WTC11 (cell line): Measurements from ENCODE around the gene PAAF1. TPM values are rescaled to one million over a fixed set of nuclear protein-coding genes. Genes with fewer than 3 reads are reported as not detected.

Experiments
- ATAC-seq: fragments of 200-7000 bp; cut with Tn5 transposase; 2 replicates; pipeline ENCODE4 v1.10.0; 2021; ENCODE audit warnings: mild to moderate bottlenecking, moderate library complexity
- CTCF ChIA-PET: fragments of 300-600 bp; sonication (Branson Sonifier 250); formaldehyde crosslinking; loops from one replicate; lab custom pipeline; 2021; ENCODE audit warnings: antibody characterized with exemption; lab: Charles Lee
- POLR2A ChIA-PET: fragments of 350-600 bp; sonication (Branson Sonifier 250); formaldehyde crosslinking; loops from one replicate; lab custom pipeline; 2021; ENCODE audit warnings: antibody characterized with exemption; lab: Charles Lee
- DNase-seq: peaks from one replicate; pipeline ENCODE4 v3.0.0; 2021; ENCODE audit warnings: low spot score
- H3K27ac Mint-ChIP-seq: 2 replicates; pipeline ENCODE4 v1.8.0; 2021; ENCODE audit warnings: mixed read lengths
- H3K27me3 Mint-ChIP-seq: 2 replicates; pipeline ENCODE4 v1.8.0; 2021; ENCODE audit warnings: low read depth, mild to moderate bottlenecking, moderate library complexity, mixed read lengths
- H3K36me3 Mint-ChIP-seq: 2 replicates; pipeline ENCODE4 v1.8.0; 2021; ENCODE audit warnings: mixed read lengths
- H3K4me1 Mint-ChIP-seq: 2 replicates; pipeline ENCODE4 v1.8.0; 2022; ENCODE audit warnings: mixed read lengths
- H3K4me3 Mint-ChIP-seq: 2 replicates; pipeline ENCODE4 v1.8.0; 2021; ENCODE audit warnings: mild to moderate bottlenecking, moderate library complexity, mixed read lengths
- H3K9me3 Mint-ChIP-seq: 2 replicates; pipeline ENCODE4 v1.8.0; 2021; ENCODE audit warnings: mixed read lengths
- CREB1 ChIP-seq: sonication (generic); formaldehyde crosslinking; IDR thresholded peaks from 2 replicates; pipeline ENCODE4 v1.8.0; 2023; ENCODE audit warnings: mild to moderate bottlenecking, missing genetic modification reagents
- ELF4 ChIP-seq: sonication (generic); formaldehyde crosslinking; IDR thresholded peaks from 2 replicates; pipeline ENCODE4 v1.8.1; 2022; ENCODE audit warnings: low read depth, mild to moderate bottlenecking, moderate library complexity, missing genetic modification reagents
- EMX1 ChIP-seq: fragments of 250-450 bp; sonication (Bioruptor Pico); IDR thresholded peaks from 2 replicates; pipeline ENCODE4 v1.8.0; 2021; ENCODE audit warnings: mild to moderate bottlenecking
- HMGA2 ChIP-seq: fragments of 250-450 bp; sonication (Bioruptor Pico); IDR thresholded peaks from 2 replicates; pipeline ENCODE4 v1.4.0; 2021; ENCODE audit warnings: mild to moderate bottlenecking, moderate library complexity
- JUN ChIP-seq: sonication (generic); formaldehyde crosslinking; IDR thresholded peaks from 2 replicates; pipeline ENCODE4 v1.8.0; 2023; ENCODE audit warnings: mild to moderate bottlenecking, missing genetic modification reagents
- NFE2L1 ChIP-seq: sonication (generic); formaldehyde crosslinking; IDR thresholded peaks from 2 replicates; pipeline ENCODE4 v1.8.1; 2023; ENCODE audit warnings: missing genetic modification reagents
- NR1H2 ChIP-seq: sonication (generic); formaldehyde crosslinking; IDR thresholded peaks from 2 replicates; pipeline ENCODE4 v1.9.0; 2021; ENCODE audit warnings: mild to moderate bottlenecking, moderate library complexity, missing genetic modification reagents
- NR2C2 ChIP-seq: sonication (generic); formaldehyde crosslinking; IDR thresholded peaks from 2 replicates; pipeline ENCODE4 v1.8.0; 2022; ENCODE audit warnings: mild to moderate bottlenecking, missing genetic modification reagents
- NR3C1 ChIP-seq: sonication (generic); formaldehyde crosslinking; conservative IDR thresholded peaks from 2 replicates; pipeline ENCODE4 v1.8.1; 2023; ENCODE audit warnings: low read depth, mild to moderate bottlenecking, missing genetic modification reagents
- PREB ChIP-seq: sonication (generic); formaldehyde crosslinking; IDR thresholded peaks from 2 replicates; pipeline ENCODE4 v1.8.1; 2022; ENCODE audit warnings: mild to moderate bottlenecking, missing genetic modification reagents, moderate library complexity, borderline replicate concordance
- SOX15 ChIP-seq: fragments of 250-450 bp; sonication (Bioruptor Pico); IDR thresholded peaks from 2 replicates; pipeline ENCODE4 v1.9.0; 2021; ENCODE audit warnings: mild to moderate bottlenecking
- TEAD1 ChIP-seq: sonication (generic); formaldehyde crosslinking; IDR thresholded peaks from 2 replicates; pipeline ENCODE4 v1.8.0; 2022; ENCODE audit warnings: mild to moderate bottlenecking, missing genetic modification reagents
- USF1 ChIP-seq: sonication (generic); formaldehyde crosslinking; IDR thresholded peaks from 2 replicates; pipeline ENCODE4 v1.8.0; 2022; ENCODE audit warnings: mild to moderate bottlenecking, missing genetic modification reagents
- ZBTB21 ChIP-seq: sonication (generic); formaldehyde crosslinking; IDR thresholded peaks from 2 replicates; pipeline ENCODE4 v1.8.1; 2023; ENCODE audit warnings: mild to moderate bottlenecking, missing genetic modification reagents, borderline replicate concordance
- ZNF263 ChIP-seq: sonication (generic); formaldehyde crosslinking; IDR thresholded peaks from 2 replicates; pipeline ENCODE4 v1.8.1; 2022; ENCODE audit warnings: low read depth, mild to moderate bottlenecking, moderate library complexity, missing genetic modification reagents
- ZNF317 ChIP-seq: sonication (generic); formaldehyde crosslinking; IDR thresholded peaks from 2 replicates; pipeline ENCODE4 v1.8.1; 2023; ENCODE audit warnings: low read depth, mild to moderate bottlenecking, moderate library complexity, missing genetic modification reagents, borderline replicate concordance
- ZNF416 ChIP-seq: fragments of 250-450 bp; sonication (Bioruptor Pico); IDR thresholded peaks from 2 replicates; pipeline ENCODE4 v1.9.0; 2021; ENCODE audit warnings: mild to moderate bottlenecking, inconsistent platforms
- total RNA-seq: library from RNA; stranded (reverse); gene quantifications from 3 replicates; pipeline ENCODE4 v1.2.3, GENCODE V29; 2021
- TF ChIP-seq, protein P1 (sequence below): sonication (generic); formaldehyde crosslinking; IDR thresholded peaks from 2 replicates; pipeline ENCODE4 v1.8.0; 2022; ENCODE audit warnings: missing genetic modification reagents
- TF ChIP-seq, protein P2 (sequence below): sonication (generic); formaldehyde crosslinking; IDR thresholded peaks from 2 replicates; pipeline ENCODE4 v1.8.0; 2022; ENCODE audit warnings: mild to moderate bottlenecking, missing genetic modification reagents
- TF ChIP-seq, protein P3 (sequence below): sonication (generic); formaldehyde crosslinking; IDR thresholded peaks from 2 replicates; pipeline ENCODE4 v1.8.0; 2023; ENCODE audit warnings: missing genetic modification reagents, mild to moderate bottlenecking, borderline replicate concordance

PAAF1 gene
- total RNA-seq, 1 experiment from 2014 or later, result 27.7 TPM

- H3K27ac Mint-ChIP-seq, result no peak overlapping the region
- no peak for ATAC-seq
Observed at GRCh38 chr11:73949246-73949645, 72.4 kb downstream of the PAAF1 start.

DNA sequence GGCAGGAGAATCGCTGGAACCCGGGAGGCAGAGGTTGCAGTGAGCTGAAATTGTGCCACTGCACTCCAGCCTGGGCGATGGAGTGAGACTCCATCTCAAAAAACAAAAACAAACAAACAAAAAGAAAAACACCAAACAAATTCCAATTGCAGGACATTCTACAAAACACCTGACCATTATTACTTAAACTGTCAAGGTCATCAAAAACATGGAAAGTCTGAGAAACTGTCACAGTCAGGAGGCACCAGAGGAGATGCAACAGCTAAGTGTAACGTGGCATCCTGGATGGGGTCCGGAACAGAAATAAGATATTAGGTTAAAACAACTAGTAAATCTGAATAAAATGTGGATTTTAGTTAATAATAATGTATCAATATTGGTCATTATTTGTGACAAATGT lies 73.1 kb downstream of the PAAF1 start:
- no peak for DNase-seq
- TF ChIP-seq NR2C2 (CRISPR knock-in tag), result no peak
- no peak for TF ChIP-seq PREB (CRISPR knock-in tag)
- no peak for TF ChIP-seq TEAD1
- no peak for TF ChIP-seq ELF4 (CRISPR knock-in tag)
- no peak for TF ChIP-seq NR1H2 (CRISPR knock-in tag)
- no peak for TF ChIP-seq ZNF263 (CRISPR knock-in tag)
- TF ChIP-seq ZNF317 (CRISPR knock-in tag), result no peak
- no peak for TF ChIP-seq HMGA2
- TF ChIP-seq NR3C1 (CRISPR knock-in tag), result no peak
- no peak for TF ChIP-seq ZBTB21
- TF ChIP-seq JUN (CRISPR knock-in tag), result no peak
- TF ChIP-seq, protein P1, sequence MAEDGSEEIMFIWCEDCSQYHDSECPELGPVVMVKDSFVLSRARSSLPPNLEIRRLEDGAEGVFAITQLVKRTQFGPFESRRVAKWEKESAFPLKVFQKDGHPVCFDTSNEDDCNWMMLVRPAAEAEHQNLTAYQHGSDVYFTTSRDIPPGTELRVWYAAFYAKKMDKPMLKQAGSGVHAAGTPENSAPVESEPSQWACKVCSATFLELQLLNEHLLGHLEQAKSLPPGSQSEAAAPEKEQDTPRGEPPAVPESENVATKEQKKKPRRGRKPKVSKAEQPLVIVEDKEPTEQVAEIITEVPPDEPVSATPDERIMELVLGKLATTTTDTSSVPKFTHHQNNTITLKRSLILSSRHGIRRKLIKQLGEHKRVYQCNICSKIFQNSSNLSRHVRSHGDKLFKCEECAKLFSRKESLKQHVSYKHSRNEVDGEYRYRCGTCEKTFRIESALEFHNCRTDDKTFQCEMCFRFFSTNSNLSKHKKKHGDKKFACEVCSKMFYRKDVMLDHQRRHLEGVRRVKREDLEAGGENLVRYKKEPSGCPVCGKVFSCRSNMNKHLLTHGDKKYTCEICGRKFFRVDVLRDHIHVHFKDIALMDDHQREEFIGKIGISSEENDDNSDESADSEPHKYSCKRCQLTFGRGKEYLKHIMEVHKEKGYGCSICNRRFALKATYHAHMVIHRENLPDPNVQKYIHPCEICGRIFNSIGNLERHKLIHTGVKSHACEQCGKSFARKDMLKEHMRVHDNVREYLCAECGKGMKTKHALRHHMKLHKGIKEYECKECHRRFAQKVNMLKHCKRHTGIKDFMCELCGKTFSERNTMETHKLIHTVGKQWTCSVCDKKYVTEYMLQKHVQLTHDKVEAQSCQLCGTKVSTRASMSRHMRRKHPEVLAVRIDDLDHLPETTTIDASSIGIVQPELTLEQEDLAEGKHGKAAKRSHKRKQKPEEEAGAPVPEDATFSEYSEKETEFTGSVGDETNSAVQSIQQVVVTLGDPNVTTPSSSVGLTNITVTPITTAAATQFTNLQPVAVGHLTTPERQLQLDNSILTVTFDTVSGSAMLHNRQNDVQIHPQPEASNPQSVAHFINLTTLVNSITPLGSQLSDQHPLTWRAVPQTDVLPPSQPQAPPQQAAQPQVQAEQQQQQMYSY, result no peak
- TF ChIP-seq SOX15 (CRISPR knock-in tag), result no peak
- no peak for TF ChIP-seq USF1 (CRISPR knock-in tag)
- TF ChIP-seq NFE2L1 (CRISPR knock-in tag), result no peak
- TF ChIP-seq EMX1 (CRISPR knock-in tag), result no peak
- TF ChIP-seq, protein P2, sequence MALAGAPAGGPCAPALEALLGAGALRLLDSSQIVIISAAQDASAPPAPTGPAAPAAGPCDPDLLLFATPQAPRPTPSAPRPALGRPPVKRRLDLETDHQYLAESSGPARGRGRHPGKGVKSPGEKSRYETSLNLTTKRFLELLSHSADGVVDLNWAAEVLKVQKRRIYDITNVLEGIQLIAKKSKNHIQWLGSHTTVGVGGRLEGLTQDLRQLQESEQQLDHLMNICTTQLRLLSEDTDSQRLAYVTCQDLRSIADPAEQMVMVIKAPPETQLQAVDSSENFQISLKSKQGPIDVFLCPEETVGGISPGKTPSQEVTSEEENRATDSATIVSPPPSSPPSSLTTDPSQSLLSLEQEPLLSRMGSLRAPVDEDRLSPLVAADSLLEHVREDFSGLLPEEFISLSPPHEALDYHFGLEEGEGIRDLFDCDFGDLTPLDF (CRISPR knock-in tag), result no peak
- TF ChIP-seq ZNF416 (CRISPR knock-in tag), result no peak
- TF ChIP-seq, protein P3, sequence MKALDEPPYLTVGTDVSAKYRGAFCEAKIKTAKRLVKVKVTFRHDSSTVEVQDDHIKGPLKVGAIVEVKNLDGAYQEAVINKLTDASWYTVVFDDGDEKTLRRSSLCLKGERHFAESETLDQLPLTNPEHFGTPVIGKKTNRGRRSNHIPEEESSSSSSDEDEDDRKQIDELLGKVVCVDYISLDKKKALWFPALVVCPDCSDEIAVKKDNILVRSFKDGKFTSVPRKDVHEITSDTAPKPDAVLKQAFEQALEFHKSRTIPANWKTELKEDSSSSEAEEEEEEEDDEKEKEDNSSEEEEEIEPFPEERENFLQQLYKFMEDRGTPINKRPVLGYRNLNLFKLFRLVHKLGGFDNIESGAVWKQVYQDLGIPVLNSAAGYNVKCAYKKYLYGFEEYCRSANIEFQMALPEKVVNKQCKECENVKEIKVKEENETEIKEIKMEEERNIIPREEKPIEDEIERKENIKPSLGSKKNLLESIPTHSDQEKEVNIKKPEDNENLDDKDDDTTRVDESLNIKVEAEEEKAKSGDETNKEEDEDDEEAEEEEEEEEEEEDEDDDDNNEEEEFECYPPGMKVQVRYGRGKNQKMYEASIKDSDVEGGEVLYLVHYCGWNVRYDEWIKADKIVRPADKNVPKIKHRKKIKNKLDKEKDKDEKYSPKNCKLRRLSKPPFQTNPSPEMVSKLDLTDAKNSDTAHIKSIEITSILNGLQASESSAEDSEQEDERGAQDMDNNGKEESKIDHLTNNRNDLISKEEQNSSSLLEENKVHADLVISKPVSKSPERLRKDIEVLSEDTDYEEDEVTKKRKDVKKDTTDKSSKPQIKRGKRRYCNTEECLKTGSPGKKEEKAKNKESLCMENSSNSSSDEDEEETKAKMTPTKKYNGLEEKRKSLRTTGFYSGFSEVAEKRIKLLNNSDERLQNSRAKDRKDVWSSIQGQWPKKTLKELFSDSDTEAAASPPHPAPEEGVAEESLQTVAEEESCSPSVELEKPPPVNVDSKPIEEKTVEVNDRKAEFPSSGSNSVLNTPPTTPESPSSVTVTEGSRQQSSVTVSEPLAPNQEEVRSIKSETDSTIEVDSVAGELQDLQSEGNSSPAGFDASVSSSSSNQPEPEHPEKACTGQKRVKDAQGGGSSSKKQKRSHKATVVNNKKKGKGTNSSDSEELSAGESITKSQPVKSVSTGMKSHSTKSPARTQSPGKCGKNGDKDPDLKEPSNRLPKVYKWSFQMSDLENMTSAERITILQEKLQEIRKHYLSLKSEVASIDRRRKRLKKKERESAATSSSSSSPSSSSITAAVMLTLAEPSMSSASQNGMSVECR (CRISPR knock-in tag), result no peak
- POLR2A ChIA-PET, result no interaction called here
- CTCF ChIA-PET, result no interaction called here
- Mint-ChIP-seq H3K9me3 (peaks cover 15% of the 10 kb centered on the region), H3K27ac (no peak overlapping the region), H3K36me3 (peaks cover 3% of the 10 kb centered on the region; the same call in 1 of the 2 replicates), H3K4me3 (no peak overlapping the region), H3K4me1 (no peaks in the 10 kb centered on the region), H3K27me3 (no peaks in the 10 kb centered on the region; the same call in 1 of the 2 replicates)
- no peak for ATAC-seq

More at GRCh38 chr11:73949246-73949645, 72.4 kb downstream of the PAAF1 start:
- Mint-ChIP-seq H3K9me3 (peaks cover 15% of the 10 kb centered on the region), H3K4me1 (no peaks in the 10 kb centered on the region)
- POLR2A ChIA-PET, result interaction anchor here (0.7 kb wide), 1 partner anchor 290 kb away, joined by 3 read pairs; no protein-coding TSS in a partner anchor
- no peak for TF ChIP-seq CREB1
- TF ChIP-seq, all 79 proteins: peak for 0
- CTCF ChIA-PET, result interaction anchor here (1.1 kb wide), 1 partner anchor 15 kb away, joined by 7 read pairs; no protein-coding TSS in a partner anchor
- Mint-ChIP-seq H3K27me3 (no peaks in the 10 kb centered on the region; the same call in 1 of the 2 replicates), H3K36me3 (peaks cover 3% of the 10 kb centered on the region; the same call in 1 of the 2 replicates), H3K4me3 (no peak overlapping the region)
- no peak for DNase-seq
